H9 (cell line): Measurements from ENCODE around the gene ARHGEF25. TPM values are rescaled to one million over a fixed set of nuclear protein-coding genes. Genes with fewer than 3 reads are reported as not detected.

Experiments used
- DNase-seq: peaks from one replicate; pipeline ENCODE4 v3.0.0-alpha.2; 2017
- H2AFZ ChIP-seq: one replicate; pipeline ENCODE4 v1.6.1; 2013; ENCODE audit warnings: mild to moderate bottlenecking, low read length, control low read depth, moderate library complexity
- H2AK5ac ChIP-seq: 2 replicates; pipeline ENCODE4 v1.6.1; 2013; ENCODE audit warnings: low read length, control low read depth, mixed read lengths; ENCODE audit not compliant: insufficient read length
- H2BK120ac ChIP-seq: one replicate; pipeline ENCODE4 v1.6.1; 2013; ENCODE audit warnings: low read depth, mild to moderate bottlenecking, low read length, control low read depth, inconsistent platforms; ENCODE audit not compliant: poor library complexity, severe bottlenecking
- H2BK12ac ChIP-seq: 2 replicates; pipeline ENCODE4 v1.6.1; 2013; ENCODE audit warnings: low read length, control low read depth, mixed read lengths, low read depth; ENCODE audit not compliant: insufficient read length
- H2BK15ac ChIP-seq: 2 replicates; pipeline ENCODE4 v1.6.1; 2013; ENCODE audit warnings: low read depth, low read length, control low read depth
- H2BK20ac ChIP-seq: one replicate; pipeline ENCODE4 v1.6.1; 2013; ENCODE audit warnings: low read depth, mild to moderate bottlenecking, low read length, control low read depth, inconsistent platforms; ENCODE audit not compliant: poor library complexity, severe bottlenecking
- H2BK5ac ChIP-seq: 2 replicates; pipeline ENCODE4 v1.6.1; 2013; ENCODE audit warnings: low read length, control low read depth, mixed read lengths; ENCODE audit not compliant: insufficient read length
- H3K14ac ChIP-seq: 2 replicates; pipeline ENCODE4 v1.6.1; 2013; ENCODE audit warnings: low read length, control low read depth; ENCODE audit not compliant: insufficient read depth
- H3K18ac ChIP-seq: 2 replicates; pipeline ENCODE4 v1.6.1; 2013; ENCODE audit warnings: low read depth, mild to moderate bottlenecking, mixed read lengths, low read length, control low read depth; ENCODE audit not compliant: insufficient read length
- H3K23ac ChIP-seq: 2 replicates; pipeline ENCODE4 v1.6.1; 2013; ENCODE audit warnings: low read length, control low read depth, mixed read lengths, low read depth; ENCODE audit not compliant: insufficient read length
- H3K23me2 ChIP-seq: 2 replicates; pipeline ENCODE4 v1.6.1; 2013; ENCODE audit warnings: low read depth, mild to moderate bottlenecking, mixed read lengths, low read length, control low read depth; ENCODE audit not compliant: insufficient read length, poor library complexity, severe bottlenecking
- H3K27ac ChIP-seq: 2 replicates; pipeline ENCODE4 v1.5.1; 2013; ENCODE audit warnings: low read length, control low read depth, mixed read lengths, low read depth; ENCODE audit not compliant: insufficient read length
- H3K27me3 ChIP-seq: 2 replicates; pipeline ENCODE4 v1.6.1; 2013; ENCODE audit warnings: low read length, control low read depth, inconsistent platforms; ENCODE audit not compliant: insufficient read depth
- H3K4ac ChIP-seq: 2 replicates; pipeline ENCODE4 v1.6.1; 2013; ENCODE audit warnings: low read depth, mild to moderate bottlenecking, control low read depth, inconsistent platforms, low read length, moderate library complexity
- H3K4me1 ChIP-seq: 2 replicates; pipeline ENCODE4 v1.6.1; 2013; ENCODE audit warnings: low read length, control low read depth, inconsistent platforms; ENCODE audit not compliant: insufficient read depth
- H3K4me2 ChIP-seq: 2 replicates; pipeline ENCODE4 v1.6.1; 2013; ENCODE audit warnings: low read length, control low read depth, mixed read lengths; ENCODE audit not compliant: insufficient read length, insufficient read depth
- H3K56ac ChIP-seq: 2 replicates; pipeline ENCODE4 v1.6.1; 2013; ENCODE audit warnings: low read depth, mild to moderate bottlenecking, mixed read lengths, low read length, control low read depth; ENCODE audit not compliant: insufficient read length
- H3K79me1 ChIP-seq: 2 replicates; pipeline ENCODE4 v1.6.1; 2013; ENCODE audit warnings: low read depth, mild to moderate bottlenecking, moderate library complexity, low read length, control low read depth, inconsistent platforms; ENCODE audit not compliant: insufficient read depth, poor library complexity, severe bottlenecking
- H3K79me2 ChIP-seq: 2 replicates; pipeline ENCODE4 v1.6.1; 2013; ENCODE audit warnings: low read length, control low read depth, inconsistent platforms; ENCODE audit not compliant: insufficient read depth
- H3K9ac ChIP-seq: 2 replicates; pipeline ENCODE4 v1.6.1; 2013; ENCODE audit warnings: low read length, control low read depth, mixed read lengths; ENCODE audit not compliant: insufficient read length; ENCODE audit errors: extremely low read depth
- H3K9me3 ChIP-seq: one replicate; pipeline ENCODE4 v1.6.1; 2013; ENCODE audit warnings: low read depth, low read length, inconsistent platforms; ENCODE audit not compliant: control insufficient read depth
- H3T11ph ChIP-seq: one replicate; pipeline ENCODE4 v1.6.1; 2013; ENCODE audit warnings: mild to moderate bottlenecking, low read length, control low read depth, inconsistent platforms
- H4K20me1 ChIP-seq: one replicate; pipeline ENCODE4 v1.6.1; 2013; ENCODE audit not compliant: control insufficient read depth, insufficient read length, insufficient read depth
- H4K5ac ChIP-seq: 2 replicates; pipeline ENCODE4 v1.6.1; 2013; ENCODE audit warnings: low read depth, mild to moderate bottlenecking, mixed read lengths, low read length, control low read depth; ENCODE audit not compliant: insufficient read length
- H4K8ac ChIP-seq: replicated peaks from 2 replicates; pipeline ENCODE4 v1.6.1; 2013; ENCODE audit warnings: low read length, control low read depth, mixed read lengths, low read depth; ENCODE audit not compliant: insufficient read length
- H4K91ac ChIP-seq: 2 replicates; pipeline ENCODE4 v1.6.1; 2013; ENCODE audit warnings: low read depth, mild to moderate bottlenecking, moderate library complexity, mixed read lengths, low read length, control low read depth; ENCODE audit not compliant: insufficient read length
- H3K27ac Mint-ChIP-seq, 3 experiments: 2 replicates in 2 of 3; 3 replicates in 1 of 3; pipeline ENCODE4 v1.8.0; 2020 to 2021; ENCODE audit warnings: mixed read lengths in 3 of 3, mild to moderate bottlenecking in 1 of 3, moderate library complexity in 1 of 3
- H3K27me3 Mint-ChIP-seq: 2 replicates; pipeline ENCODE4 v1.8.0; 2021; ENCODE audit warnings: low read depth, mild to moderate bottlenecking, moderate library complexity, mixed read lengths
- H3K36me3 Mint-ChIP-seq, 3 experiments: 2 replicates in 2 of 3; 3 replicates in 1 of 3; pipeline ENCODE4 v1.8.0; 2020 to 2021; ENCODE audit warnings: low read depth in 3 of 3, mixed read lengths in 3 of 3; ENCODE audit not compliant: insufficient read depth in 1 of 3
- H3K4me1 Mint-ChIP-seq, 2 experiments: 2 replicates each; pipeline ENCODE4 v1.8.0; 2020; ENCODE audit warnings: mixed read lengths in 2 of 2
- H3K4me3 Mint-ChIP-seq, 2 experiments: 2 replicates in 1 of 2; 3 replicates in 1 of 2; pipeline ENCODE4 v1.8.0; 2020 to 2021; ENCODE audit warnings: mild to moderate bottlenecking in 2 of 2, mixed read lengths in 2 of 2, moderate library complexity in 1 of 2
- H3K9me3 Mint-ChIP-seq, 2 experiments: 2 replicates in 1 of 2; 3 replicates in 1 of 2; pipeline ENCODE4 v1.8.0; 2020; ENCODE audit warnings: mild to moderate bottlenecking in 2 of 2, mixed read lengths in 2 of 2, moderate library complexity in 1 of 2
- WGBS: extraction: QIAGEN DNeasy Blood & Tissue Kit; methylation state at CpG from one replicate; pipeline ENCODE4 v1.1.7; 2013; ENCODE audit warnings: missing lambda C conversion rate, low lambda C conversion rate, mixed read lengths; ENCODE audit not compliant: insufficient read length; ENCODE audit errors: extremely low coverage; 5-methylcytosine and 5-hydroxymethylcytosine counted together
- total RNA-seq: library from RNA; stranded (reverse); gene quantifications from 2 replicates; pipeline ENCODE4 v1.2.1, GENCODE V29; 2021
- TF ChIP-seq, protein P1 (sequence below): fragments of 200-600 bp; sonication (generic); conservative IDR thresholded peaks from 3 replicates; pipeline ENCODE4 v1.8.0; 2021; ENCODE audit warnings: antibody characterized with exemption, mild to moderate bottlenecking

ARHGEF25 gene
- total RNA-seq, 1 experiment from 2014 or later, result 22.6 TPM

DNA sequence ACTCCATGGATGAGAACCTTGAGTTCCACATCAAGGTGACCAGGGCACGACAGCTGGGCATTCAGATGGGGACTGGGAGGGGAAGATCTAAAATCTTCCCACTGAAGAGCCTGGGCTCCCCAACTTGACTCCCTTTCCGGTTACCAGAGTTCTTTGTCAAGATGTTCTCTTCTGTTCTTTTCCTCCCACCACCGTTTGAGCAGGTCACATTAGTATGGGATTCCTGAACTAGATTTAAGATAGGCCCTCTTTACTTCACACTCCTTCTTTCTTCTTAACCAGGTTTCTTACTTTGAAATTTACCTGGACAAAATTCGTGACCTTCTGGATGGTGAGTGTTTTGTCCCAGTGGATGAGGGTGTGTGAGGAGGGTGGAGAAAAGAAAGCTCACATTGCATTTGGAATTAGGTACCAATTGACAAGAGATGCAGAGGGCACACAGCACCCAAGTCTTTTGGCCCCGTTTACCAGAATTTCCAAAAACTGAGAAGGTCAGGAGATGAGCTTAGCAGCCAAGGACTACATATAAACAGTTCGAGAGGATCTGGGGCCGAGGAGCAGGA, 47.0 kb upstream of the ARHGEF25 start:
- WGBS, result no CpG with 5 or more reads among the region's 7 CpGs
- peaks cover 19 to 37% (median 36%) of the 10 kb centered on the region in 3 experiments; a peak in 6 of 7 replicates for H3K36me3 Mint-ChIP-seq
- no peaks in the 10 kb centered on the region for H3K4me1 Mint-ChIP-seq
- H3K27ac ChIP-seq, result no peak overlapping the region
- H3K27me3 ChIP-seq, result no peaks in the 10 kb centered on the region
- H3K4ac ChIP-seq, result no peak overlapping the region
- H3K79me2 ChIP-seq, result no peaks in the 10 kb centered on the region
- no peaks in the 10 kb centered on the region for H3K27me3 Mint-ChIP-seq
- no peak overlapping the region for H3K18ac ChIP-seq
- H3K4me1 ChIP-seq, result no peaks in the 10 kb centered on the region
- H3K9me3 ChIP-seq, result no peaks in the 10 kb centered on the region
- H3K9ac ChIP-seq, result no peak overlapping the region
- no peak overlapping the region for H3T11ph ChIP-seq
- no peak overlapping the region for H4K91ac ChIP-seq
- H3K27ac Mint-ChIP-seq, result no peak overlapping the region
- TF ChIP-seq, protein P1, sequence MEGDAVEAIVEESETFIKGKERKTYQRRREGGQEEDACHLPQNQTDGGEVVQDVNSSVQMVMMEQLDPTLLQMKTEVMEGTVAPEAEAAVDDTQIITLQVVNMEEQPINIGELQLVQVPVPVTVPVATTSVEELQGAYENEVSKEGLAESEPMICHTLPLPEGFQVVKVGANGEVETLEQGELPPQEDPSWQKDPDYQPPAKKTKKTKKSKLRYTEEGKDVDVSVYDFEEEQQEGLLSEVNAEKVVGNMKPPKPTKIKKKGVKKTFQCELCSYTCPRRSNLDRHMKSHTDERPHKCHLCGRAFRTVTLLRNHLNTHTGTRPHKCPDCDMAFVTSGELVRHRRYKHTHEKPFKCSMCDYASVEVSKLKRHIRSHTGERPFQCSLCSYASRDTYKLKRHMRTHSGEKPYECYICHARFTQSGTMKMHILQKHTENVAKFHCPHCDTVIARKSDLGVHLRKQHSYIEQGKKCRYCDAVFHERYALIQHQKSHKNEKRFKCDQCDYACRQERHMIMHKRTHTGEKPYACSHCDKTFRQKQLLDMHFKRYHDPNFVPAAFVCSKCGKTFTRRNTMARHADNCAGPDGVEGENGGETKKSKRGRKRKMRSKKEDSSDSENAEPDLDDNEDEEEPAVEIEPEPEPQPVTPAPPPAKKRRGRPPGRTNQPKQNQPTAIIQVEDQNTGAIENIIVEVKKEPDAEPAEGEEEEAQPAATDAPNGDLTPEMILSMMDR, result no peak
- peaks cover 3% of the 10 kb centered on the region for H3K23me2 ChIP-seq
- no peak overlapping the region for H2AFZ ChIP-seq
- DNase-seq, result no peak
- no peak overlapping the region for H3K4me2 ChIP-seq
- no peak overlapping the region for H2BK15ac ChIP-seq
- no peak overlapping the region for H4K8ac ChIP-seq
- no peak overlapping the region for H3K4me3 Mint-ChIP-seq
- H3K56ac ChIP-seq, result no peak overlapping the region
- H4K20me1 ChIP-seq, result no peaks in the 10 kb centered on the region
- no peak overlapping the region for H2BK5ac ChIP-seq
- H2BK120ac ChIP-seq, result no peak overlapping the region
- no peak overlapping the region for H3K14ac ChIP-seq
- H3K23ac ChIP-seq, result no peak overlapping the region
- no peak overlapping the region for H2AK5ac ChIP-seq
- H2BK12ac ChIP-seq, result no peak overlapping the region
- no peaks in the 10 kb centered on the region for H3K9me3 Mint-ChIP-seq
- H2BK20ac ChIP-seq, result no peak overlapping the region
- H3K79me1 ChIP-seq, result no peaks in the 10 kb centered on the region
- no peak overlapping the region for H4K5ac ChIP-seq
